Kidney (tissue), 14 donors: Measurements from ENCODE around the gene PPFIBP1. TPM values are rescaled to one million over a fixed set of nuclear protein-coding genes. Genes with fewer than 3 reads are reported as not detected.

Source experiments
- DNase-seq, 5 donors: peaks; one replicate each; pipeline ENCODE4 v3.0.0-alpha.2; 2013 to 2020
- FAIRE-seq: peaks from 2 replicates; lab custom pipeline; 2012; peaks lifted over from hg19 to GRCh38; lab: Jason Lieb, UNC
- H3K27ac ChIP-seq, 2 donors: one replicate each; pipeline ENCODE4 v1.7.0; 2013; ENCODE audit warnings: low read depth in 2 of 2, low read length in 2 of 2, inconsistent platforms in 1 of 2
- H3K27me3 ChIP-seq: one replicate; pipeline ENCODE4 v1.7.1; 2013; ENCODE audit warnings: low read length, inconsistent platforms; ENCODE audit not compliant: control insufficient read depth, insufficient read depth
- H3K36me3 ChIP-seq, 3 donors: one replicate each; pipeline versions ENCODE4 v1.7.0 to v1.7.1; 2013; ENCODE audit warnings: low read length in 3 of 3, control low read depth in 1 of 3, inconsistent platforms in 1 of 3; ENCODE audit not compliant: insufficient read depth in 3 of 3, control insufficient read depth in 2 of 3
- H3K4me1 ChIP-seq, 3 donors: one replicate each; pipeline versions ENCODE4 v1.7.0 to v1.7.1; 2013; ENCODE audit warnings: low read length in 3 of 3, inconsistent platforms in 1 of 3, low read depth in 1 of 3; ENCODE audit not compliant: control insufficient read depth in 2 of 3, insufficient read depth in 2 of 3
- H3K4me3 ChIP-seq, 3 donors: one replicate each; pipeline versions ENCODE4 v1.7.0 to v1.8.1; 2013; ENCODE audit warnings: low read length in 3 of 3, control low read depth in 1 of 3, inconsistent platforms in 1 of 3
- H3K9ac ChIP-seq, 3 donors: one replicate each; pipeline versions ENCODE4 v1.7.0 to v1.7.1; 2013; ENCODE audit warnings: low read length in 3 of 3, control low read depth in 1 of 3, inconsistent platforms in 1 of 3
- H3K9me3 ChIP-seq, 3 donors: one replicate each; pipeline versions ENCODE4 v1.7.0 to v1.7.1; 2013; ENCODE audit warnings: low read length in 3 of 3, control low read depth in 1 of 3, inconsistent platforms in 1 of 3; ENCODE audit not compliant: control insufficient read depth in 2 of 3, insufficient read depth in 1 of 3
- intact Hi-C: fragments of 100-400 bp; cut with DNase I; formaldehyde crosslinking; loops from one replicate; pipeline ENCODE4 v1.11.1; 2022
- polyA plus RNA-seq: library from polyadenylated mRNA; stranded (reverse); fragments of 350-450 nt; fragmentation: Illumina TruSeq; extraction: RNeasy Lipid Tissue Mini Kit (QIAGEN cat#74804); gene quantifications from one replicate; pipeline ENCODE4 v1.2.3, GENCODE V29; 2014; ENCODE audit warnings: low read depth, low replicate concordance; ENCODE audit not compliant: insufficient read depth
- total RNA-seq: library from RNA; stranded (reverse); fragmentation: NEBNext Ultra II Directional; extraction: Animal tissue kit (Norgen Biotek cat#: 25700); gene quantifications from one replicate; pipeline ENCODE4 v1.2.1, GENCODE V29; 2021
- TF ChIP-seq, protein P1 (sequence below): IDR thresholded peaks from 3 replicates; pipeline ENCODE4 v1.5.1; 2012; ENCODE audit warnings: mild to moderate bottlenecking, moderate library complexity, borderline replicate concordance; ENCODE audit not compliant: insufficient read depth; ENCODE audit errors: extremely low read depth
- donor health status: control.
- donor health status: control.
- donor health status: control.
- donor health status: control.
- donor health status: control.
- donor health status: DM: yes; HTN: yes; CAD: no.
- donor health status: Normal renal cell carcinoma (clear cell type).

The PPFIBP1 gene
- total and polyA plus RNA-seq, 2 donors from 2014 or later: 12.7 to 175 TPM

DNA sequence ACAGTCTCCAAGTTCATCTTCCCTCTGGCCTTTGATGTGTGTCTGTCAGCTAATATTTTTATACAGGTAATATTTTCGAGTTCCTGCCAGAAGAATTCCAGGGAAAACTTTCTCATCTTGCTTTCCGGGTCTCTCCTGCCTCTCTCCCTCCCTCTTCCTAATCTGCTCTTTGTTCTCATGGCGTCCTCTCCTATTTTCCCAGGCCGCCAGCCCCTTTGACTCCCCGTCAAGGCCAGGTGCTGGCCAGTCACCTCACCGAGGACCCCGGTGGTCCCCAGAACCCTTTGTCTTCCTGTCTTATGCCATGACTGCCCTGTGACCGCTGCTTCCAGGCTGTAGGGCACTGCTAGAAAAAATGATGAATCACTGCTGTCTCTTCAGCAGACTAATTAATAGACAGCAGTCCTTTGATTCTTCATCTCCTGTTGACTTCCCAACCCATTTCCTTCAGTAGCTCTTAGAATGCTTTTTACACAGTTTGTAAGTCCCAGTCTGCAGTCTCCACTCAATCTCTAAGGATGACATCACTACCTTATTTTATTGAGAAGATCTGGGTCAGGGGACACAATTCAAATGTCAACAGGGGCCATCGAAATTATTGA, 40.7 kb downstream of the PPFIBP1 start:
- TF ChIP-seq, protein P1, sequence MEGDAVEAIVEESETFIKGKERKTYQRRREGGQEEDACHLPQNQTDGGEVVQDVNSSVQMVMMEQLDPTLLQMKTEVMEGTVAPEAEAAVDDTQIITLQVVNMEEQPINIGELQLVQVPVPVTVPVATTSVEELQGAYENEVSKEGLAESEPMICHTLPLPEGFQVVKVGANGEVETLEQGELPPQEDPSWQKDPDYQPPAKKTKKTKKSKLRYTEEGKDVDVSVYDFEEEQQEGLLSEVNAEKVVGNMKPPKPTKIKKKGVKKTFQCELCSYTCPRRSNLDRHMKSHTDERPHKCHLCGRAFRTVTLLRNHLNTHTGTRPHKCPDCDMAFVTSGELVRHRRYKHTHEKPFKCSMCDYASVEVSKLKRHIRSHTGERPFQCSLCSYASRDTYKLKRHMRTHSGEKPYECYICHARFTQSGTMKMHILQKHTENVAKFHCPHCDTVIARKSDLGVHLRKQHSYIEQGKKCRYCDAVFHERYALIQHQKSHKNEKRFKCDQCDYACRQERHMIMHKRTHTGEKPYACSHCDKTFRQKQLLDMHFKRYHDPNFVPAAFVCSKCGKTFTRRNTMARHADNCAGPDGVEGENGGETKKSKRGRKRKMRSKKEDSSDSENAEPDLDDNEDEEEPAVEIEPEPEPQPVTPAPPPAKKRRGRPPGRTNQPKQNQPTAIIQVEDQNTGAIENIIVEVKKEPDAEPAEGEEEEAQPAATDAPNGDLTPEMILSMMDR: no peak
- Histone ChIP-seq H3K4me3 (no peak overlapping the region), H3K4me1 (peaks cover 0 to 3% (median 3%) of the 10 kb centered on the region in 3 donors), H3K27me3 (no peaks in the 10 kb centered on the region), H3K27ac (no peak overlapping the region), H3K9me3 (no peaks in the 10 kb centered on the region), H3K9ac (no peak overlapping the region), H3K36me3 (no peaks in the 10 kb centered on the region)
- DNase-seq (no peak), FAIRE-seq (no peak)
- intact Hi-C loops: no loop called here

DNA sequence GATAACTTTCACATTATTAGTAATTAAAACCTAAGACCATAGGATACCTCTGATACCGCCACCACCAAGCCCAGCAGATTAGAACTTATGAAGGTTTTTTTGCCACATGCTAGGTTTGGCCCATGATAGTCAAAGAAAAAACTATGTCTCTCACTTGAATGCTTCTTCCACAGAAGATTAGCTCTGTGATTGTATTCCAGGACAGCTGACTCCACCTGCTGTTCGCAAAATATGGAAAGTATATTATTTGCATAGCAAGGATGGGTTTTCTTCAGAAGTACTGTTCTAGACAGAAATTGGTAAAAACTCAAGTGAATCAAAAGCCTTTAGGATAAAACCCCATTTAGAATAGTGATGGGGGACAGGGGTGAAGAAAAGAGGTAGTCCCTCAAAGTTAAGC, 42.2 kb downstream of the PPFIBP1 start:
- Histone ChIP-seq H3K4me1 (peaks cover 0 to 3% (median 0%) of the 10 kb centered on the region in 3 donors), H3K36me3 (no peaks in the 10 kb centered on the region), H3K9ac (no peak overlapping the region), H3K9me3 (no peaks in the 10 kb centered on the region), H3K27me3 (no peaks in the 10 kb centered on the region), H3K4me3 (no peak overlapping the region), H3K27ac (no peak overlapping the region)
- DNase-seq: no peak
- TF ChIP-seq, protein P1: no peak
- no peak for FAIRE-seq
- intact Hi-C loops: no loop called here

DNA sequence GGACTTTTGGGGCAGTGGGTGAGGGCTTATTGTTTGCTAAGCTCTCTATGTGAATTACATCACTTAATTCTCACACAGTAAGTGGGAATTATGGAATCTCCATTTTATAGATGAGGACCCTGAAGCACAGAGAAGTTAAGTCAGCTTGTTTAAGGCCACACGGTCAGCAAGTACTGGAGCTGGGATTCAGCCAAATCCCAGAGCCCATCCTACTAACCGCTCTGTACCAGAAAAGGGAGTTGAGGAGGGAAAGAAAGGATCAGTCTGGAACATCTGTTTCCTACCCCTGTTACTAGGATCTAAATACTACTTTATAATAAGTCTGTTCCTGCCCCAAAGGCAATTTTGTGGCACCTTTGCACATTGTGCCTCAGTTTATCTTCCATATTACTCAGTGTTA, 42.6 kb downstream of the PPFIBP1 start:
- no peak for FAIRE-seq
- no peak overlapping the region for H3K27ac ChIP-seq
- H3K9me3 ChIP-seq: no peaks in the 10 kb centered on the region
- no peak overlapping the region for H3K9ac ChIP-seq
- intact Hi-C loops: no loop called here
- no peaks in the 10 kb centered on the region for H3K36me3 ChIP-seq
- H3K27me3 ChIP-seq: no peaks in the 10 kb centered on the region
- H3K4me1 ChIP-seq: peaks cover 0 to 3% (median 0%) of the 10 kb centered on the region in 3 donors
- DNase-seq: no peak
- TF ChIP-seq, protein P1: no peak
- no peak overlapping the region for H3K4me3 ChIP-seq

DNA sequence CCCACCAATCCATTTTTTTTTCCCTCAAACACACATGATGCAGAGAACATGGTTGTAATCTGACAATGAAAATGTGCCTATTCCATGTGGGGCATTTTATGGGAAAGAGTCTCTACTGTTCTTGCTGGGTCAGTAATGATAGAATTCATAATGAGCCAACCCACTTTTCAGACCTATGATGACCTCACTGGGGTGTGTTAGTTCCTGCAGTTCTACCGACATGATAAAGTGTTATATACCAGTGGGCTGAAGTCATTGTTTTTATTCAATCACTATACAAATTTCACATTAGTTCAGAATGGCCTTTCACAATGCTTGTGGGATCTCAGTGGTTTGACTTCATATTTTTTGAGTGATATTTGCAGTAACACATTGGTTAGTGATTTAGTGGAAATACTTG, 47.5 kb downstream of the PPFIBP1 start:
- Histone ChIP-seq H3K36me3 (no peaks in the 10 kb centered on the region), H3K4me1 (peaks cover 0 to 3% (median 0%) of the 10 kb centered on the region in 3 donors), H3K27ac (no peak overlapping the region), H3K4me3 (no peak overlapping the region), H3K9me3 (no peaks in the 10 kb centered on the region), H3K27me3 (no peaks in the 10 kb centered on the region), H3K9ac (no peak overlapping the region)
- DNase-seq: no peak
- intact Hi-C loops: no loop called here
- TF ChIP-seq, protein P1: no peak
- no peak for FAIRE-seq
